HepG2 (cell line): ENCODE data around the gene KATNA1.

Experiments
- HNF4A ChIP-seq: sonication (generic); formaldehyde crosslinking; IDR thresholded peaks from 2 replicates; pipeline ENCODE4 v1.4.0; 2020; ENCODE audit warnings: missing genetic modification reagents
- ZFX ChIP-seq: sonication (generic); formaldehyde crosslinking; IDR thresholded peaks from 2 replicates; pipeline ENCODE4 v1.4.0; 2020; ENCODE audit warnings: mild to moderate bottlenecking, low read depth, missing genetic modification reagents, moderate library complexity
- ZNF556 ChIP-seq: sonication (generic); formaldehyde crosslinking; IDR thresholded peaks from 2 replicates; pipeline ENCODE4 v1.4.0; 2020; ENCODE audit warnings: mild to moderate bottlenecking, missing genetic modification reagents, borderline replicate concordance

DNA sequence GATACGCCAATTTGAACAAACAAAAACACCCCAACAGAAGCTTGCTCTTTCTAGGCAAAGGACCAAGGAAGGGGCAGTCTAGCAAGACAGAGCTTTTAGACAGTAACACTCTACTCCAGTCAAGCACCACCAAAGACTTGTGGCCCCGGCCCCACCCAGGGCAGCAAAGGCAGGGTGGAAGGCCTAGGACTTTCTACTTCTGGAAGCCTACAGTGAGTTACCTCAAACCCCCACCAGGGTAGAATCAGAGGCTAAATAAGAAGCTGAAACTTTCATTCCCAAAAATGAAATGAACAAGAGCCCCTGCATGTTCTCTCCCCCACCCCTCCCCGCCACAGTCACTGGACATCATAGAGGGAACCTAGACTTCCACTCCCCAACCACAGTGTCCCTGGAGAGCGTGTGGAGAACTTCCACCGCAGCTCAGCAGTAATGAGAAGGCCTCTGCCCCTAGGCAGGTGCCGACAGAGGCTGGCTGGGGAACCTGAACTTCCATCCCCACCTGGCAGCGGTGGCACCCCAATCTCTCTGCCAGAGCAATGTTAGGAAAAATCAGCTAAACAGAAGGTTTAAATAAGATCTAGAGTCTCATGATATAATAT is 40.0 kb downstream of the KATNA1 start:
- no peak for TF ChIP-seq ZNF556 (CRISPR knock-in tag)
- TF ChIP-seq ZFX, result no peak
- no peak for TF ChIP-seq HNF4A (CRISPR knock-in tag)
